ENCODE results near the gene PIM1.

The PIM1 gene

DNA sequence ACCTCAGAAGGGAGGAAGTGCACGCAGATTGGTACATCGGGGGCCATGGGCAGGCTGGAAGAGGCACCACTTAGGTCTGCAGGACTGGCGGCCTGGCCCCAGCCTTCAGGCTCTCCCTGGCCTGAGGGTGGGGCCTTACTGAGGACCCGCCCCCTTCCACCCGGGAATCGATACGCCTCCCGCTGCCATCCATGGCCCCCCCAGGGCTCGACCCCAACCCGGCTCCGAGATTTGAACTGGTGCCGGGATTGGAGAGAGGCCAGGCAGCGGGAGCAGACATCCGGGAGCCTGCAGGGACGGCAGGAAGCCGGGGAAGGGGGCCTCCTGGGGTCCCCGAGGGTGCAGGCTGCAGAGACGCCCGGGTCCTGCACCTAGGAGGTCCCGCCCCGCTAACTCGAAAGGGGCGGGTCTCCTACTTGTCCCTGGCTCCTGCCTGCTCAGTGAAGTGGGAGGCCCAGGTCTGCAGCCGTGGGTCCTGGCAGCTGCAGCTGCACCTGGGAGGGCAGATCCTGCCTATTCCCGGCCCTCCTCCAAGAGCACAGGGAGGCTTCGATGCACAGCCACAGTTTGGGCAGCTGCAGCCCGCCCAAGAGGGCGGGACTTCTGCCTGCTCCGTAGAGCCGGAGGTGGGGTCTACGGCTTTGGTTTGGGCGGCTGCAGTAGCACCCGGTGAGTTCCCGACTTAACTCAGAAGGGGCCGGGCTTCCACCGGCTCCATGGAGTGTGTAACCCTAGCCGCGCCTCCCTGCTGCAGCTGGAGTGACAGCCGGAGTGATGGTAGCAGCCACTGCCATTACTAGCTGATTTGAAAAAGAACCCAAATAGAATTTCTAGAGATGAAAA, 52.4 kb downstream of the PIM1 start:
- Histone ChIP-seq H3K9me3 (ENCODE audit: control insufficient read depth in 1 of 2, low read length in 2 of 2) (no peaks in the 10 kb centered on the region), H3K4me1 (ENCODE audit: control insufficient read depth in 1 of 2, insufficient read depth in 2 of 2, low read length in 2 of 2) (peaks cover 0 to 7% of the 10 kb centered on the region in 2 donors), H3K27me3 (ENCODE audit: low read depth, low read length) (no peaks in the 10 kb centered on the region), H3K27ac (ENCODE audit: low read length) (no peak overlapping the region), H3K4me3 (ENCODE audit: low read depth in 1 of 2, low read length in 2 of 2) (peak overlapping the region; percentile 62 to 94), H3K36me3 (ENCODE audit: control insufficient read depth in 1 of 2, insufficient read depth in 2 of 2, low read length in 2 of 2) (no peaks in the 10 kb centered on the region)

DNA sequence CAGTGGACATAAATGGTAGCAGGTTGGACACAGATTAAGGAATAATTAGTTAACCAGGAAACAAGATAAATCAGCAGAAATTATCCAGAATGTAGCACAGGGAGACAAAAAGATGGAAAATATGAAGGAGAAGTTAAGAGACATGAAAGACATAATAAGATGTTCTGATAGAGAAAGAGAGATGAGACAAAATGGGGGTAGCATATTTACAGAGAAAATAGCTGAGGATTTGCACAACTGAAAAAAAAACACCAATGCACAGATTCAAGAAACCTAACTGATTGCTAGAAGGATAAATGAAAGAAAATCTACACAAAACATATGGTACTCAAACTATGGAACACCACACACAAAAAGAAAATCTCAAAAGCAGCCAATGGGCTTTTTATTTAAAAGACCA, 53.0 kb downstream of the PIM1 start:
- peak overlapping the region; percentile 62 to 94 for H3K4me3 ChIP-seq (ENCODE audit: low read depth in 1 of 2, low read length in 2 of 2)
- no peaks in the 10 kb centered on the region for H3K36me3 ChIP-seq (ENCODE audit: control insufficient read depth in 1 of 2, insufficient read depth in 2 of 2, low read length in 2 of 2)
- peaks cover 0 to 7% of the 10 kb centered on the region in 2 donors for H3K4me1 ChIP-seq (ENCODE audit: control insufficient read depth in 1 of 2, insufficient read depth in 2 of 2, low read length in 2 of 2)
- H3K9me3 ChIP-seq (ENCODE audit: control insufficient read depth in 1 of 2, low read length in 2 of 2), result no peaks in the 10 kb centered on the region
- no peaks in the 10 kb centered on the region for H3K27me3 ChIP-seq (ENCODE audit: low read depth, low read length)
- H3K27ac ChIP-seq (ENCODE audit: low read length), result no peak overlapping the region

All from muscle layer of duodenum (tissue), 2 donors.